SU-DHL-6 (cell line): Measurements from ENCODE around the gene SERINC1.

Experiments
- H2AFZ ChIP-seq: fragments of 200-600 bp; sonication (generic); 2 replicates; pipeline ENCODE4 v1.6.1; 2014; ENCODE audit warnings: low read depth, mild to moderate bottlenecking, moderate library complexity, mixed read lengths, antibody characterized with exemption, low read length; ENCODE audit not compliant: severe bottlenecking
- H3F3A ChIP-seq: fragments of 200-600 bp; shearing (Covaris generic); 2 replicates; pipeline ENCODE4 v1.6.0; 2016; ENCODE audit warnings: antibody characterized with exemption, mild to moderate bottlenecking; ENCODE audit not compliant: insufficient read depth
- H3K27ac ChIP-seq: fragments of 200-600 bp; sonication (generic); 2 replicates; pipeline ENCODE4 v1.5.1; 2016; ENCODE audit warnings: low read depth, mild to moderate bottlenecking, low read length, moderate library complexity, mixed read lengths
- H3K27me3 ChIP-seq: fragments of 200-600 bp; sonication (generic), shearing (Covaris generic); 2 replicates; pipeline ENCODE4 v1.6.0; 2014; ENCODE audit warnings: mild to moderate bottlenecking, low read length
- H3K36me3 ChIP-seq: fragments of 200-600 bp; sonication (generic); 2 replicates; pipeline ENCODE4 v1.6.1; 2014; ENCODE audit warnings: mild to moderate bottlenecking, low read length, mixed read lengths
- H3K4me2 ChIP-seq: fragments of 300-600, 200-600 bp; shearing (Covaris generic), sonication (generic); 2 replicates; pipeline ENCODE4 v1.6.0; 2014; ENCODE audit warnings: low read length, low read depth, mild to moderate bottlenecking; ENCODE audit not compliant: poor library complexity, severe bottlenecking
- H3K4me3 ChIP-seq: fragments of 200-600 bp; sonication (generic); 2 replicates; pipeline ENCODE4 v1.5.1; 2014; ENCODE audit warnings: antibody characterized with exemption, low read length, mild to moderate bottlenecking, mixed read lengths; ENCODE audit not compliant: insufficient read depth, poor library complexity, severe bottlenecking
- H3K79me2 ChIP-seq: fragments of 200-600 bp; sonication (generic); 2 replicates; pipeline ENCODE4 v1.6.1; 2014; ENCODE audit warnings: mild to moderate bottlenecking, low read length, moderate library complexity; ENCODE audit not compliant: insufficient read depth
- H3K9ac ChIP-seq: fragments of 200-600 bp; sonication (generic); 2 replicates; pipeline ENCODE4 v1.7.0; 2014; ENCODE audit warnings: mild to moderate bottlenecking, low read length
- H3K9me2 ChIP-seq: fragments of 200-600 bp; sonication (generic); replicated peaks from 2 replicates; pipeline ENCODE4 v1.6.1; 2014; ENCODE audit warnings: low read length; ENCODE audit not compliant: insufficient read depth
- H3K9me3 ChIP-seq: fragments of 200-600 bp; sonication (generic); 2 replicates; pipeline ENCODE4 v1.6.1; 2014; ENCODE audit warnings: low read length, mixed read lengths; ENCODE audit not compliant: insufficient read depth
- H4K20me1 ChIP-seq: fragments of 200-600 bp; sonication (generic); 2 replicates; pipeline ENCODE4 v1.6.1; 2014; ENCODE audit warnings: low read depth, mild to moderate bottlenecking, antibody characterized with exemption, low read length, moderate library complexity, mixed read lengths
- CTCF ChIP-seq: fragments of 200-600 bp; sonication (generic); IDR thresholded peaks from one replicate; pipeline ENCODE4 v1.5.1; 2017; ENCODE audit warnings: antibody characterized with exemption, mild to moderate bottlenecking, low read length, moderate library complexity; ENCODE audit not compliant: insufficient read depth, poor library complexity, severe bottlenecking
- EZH2phosphoT487 ChIP-seq: fragments of 200-600 bp; sonication (generic), shearing (Covaris generic); conservative IDR thresholded peaks from 2 replicates; pipeline ENCODE4 v1.6.1; 2018; ENCODE audit warnings: mild to moderate bottlenecking, antibody characterized with exemption, low read length, moderate library complexity, mixed read lengths

SERINC1 gene

GRCh38 chr6:122501475-122501874 is 29.9 kb upstream of the SERINC1 start:
- H3K36me3 ChIP-seq = no peaks in the 10 kb centered on the region
- no peaks in the 10 kb centered on the region for H3K27me3 ChIP-seq
- no peaks in the 10 kb centered on the region for H3K9me2 ChIP-seq
- TF ChIP-seq CTCF = no peak
- no peak for TF ChIP-seq EZH2phosphoT487
- no peak overlapping the region for H2AFZ ChIP-seq
- H3K9me3 ChIP-seq = peaks cover 15% of the 10 kb centered on the region; the same call in 1 of the 2 replicates
- no peak overlapping the region for H3K9ac ChIP-seq
- H3K4me2 ChIP-seq = no peak overlapping the region
- no peaks in the 10 kb centered on the region for H3K79me2 ChIP-seq
- H3F3A ChIP-seq = no peaks in the 10 kb centered on the region
- H4K20me1 ChIP-seq = no peaks in the 10 kb centered on the region
- H3K4me3 ChIP-seq = no peak overlapping the region
- H3K27ac ChIP-seq = no peak overlapping the region

- H3K4me2 ChIP-seq = no peak overlapping the region
- no peaks in the 10 kb centered on the region for H3F3A ChIP-seq
- no peak overlapping the region for H2AFZ ChIP-seq
- H3K79me2 ChIP-seq = no peaks in the 10 kb centered on the region
- no peaks in the 10 kb centered on the region for H3K9me3 ChIP-seq
- no peak overlapping the region for H3K4me3 ChIP-seq
- TF ChIP-seq CTCF = no peak
- no peak for TF ChIP-seq EZH2phosphoT487
- no peaks in the 10 kb centered on the region for H3K36me3 ChIP-seq
- H3K9ac ChIP-seq = no peak overlapping the region
- H3K27ac ChIP-seq = no peak overlapping the region
- H3K9me2 ChIP-seq = no peaks in the 10 kb centered on the region
- H3K27me3 ChIP-seq = no peaks in the 10 kb centered on the region
- no peaks in the 10 kb centered on the region for H4K20me1 ChIP-seq
These were observed 24.0 kb upstream of the SERINC1 start for GRCh38 chr6:122495612-122496011.

GRCh38 chr6:122494665-122495272 is 23.2 kb upstream of the SERINC1 start:
- H3K36me3 ChIP-seq = no peaks in the 10 kb centered on the region
- H3F3A ChIP-seq = no peaks in the 10 kb centered on the region
- H3K4me3 ChIP-seq = no peak overlapping the region
- no peak overlapping the region for H3K9ac ChIP-seq
- H3K4me2 ChIP-seq = no peak overlapping the region
- no peaks in the 10 kb centered on the region for H3K9me3 ChIP-seq
- no peak for TF ChIP-seq CTCF
- no peak for TF ChIP-seq EZH2phosphoT487
- H3K27me3 ChIP-seq = no peaks in the 10 kb centered on the region
- no peaks in the 10 kb centered on the region for H3K9me2 ChIP-seq
- H4K20me1 ChIP-seq = no peaks in the 10 kb centered on the region
- no peak overlapping the region for H3K27ac ChIP-seq
- H3K79me2 ChIP-seq = no peaks in the 10 kb centered on the region
- H2AFZ ChIP-seq = no peak overlapping the region
